GM12801 (cell line): ENCODE measurements around the gene KIAA1958.

ENCODE experiments used
- CTCF ChIP-seq: IDR thresholded peaks from one replicate; pipeline ENCODE4 v1.5.1; 2011; ENCODE audit warnings: control low read depth; ENCODE audit not compliant: insufficient read length; ENCODE audit errors: extremely low read depth

The KIAA1958 gene

GRCh38 chr9:112571624-112572355, 85.2 kb downstream of the KIAA1958 start:
- no peak for TF ChIP-seq CTCF

GRCh38 chr9:112572416-112572815, 85.8 kb downstream of the KIAA1958 start:
- TF ChIP-seq CTCF: no peak

- TF ChIP-seq CTCF: no peak
These were observed 87.4 kb downstream of the KIAA1958 start for GRCh38 chr9:112574008-112574407.

GRCh38 chr9:112575107-112575506, 88.5 kb downstream of the KIAA1958 start:
- TF ChIP-seq CTCF: no peak

- no peak for TF ChIP-seq CTCF
These were observed 95.0 kb downstream of the KIAA1958 start for GRCh38 chr9:112581469-112582176.

GRCh38 chr9:112582371-112583262, 96.0 kb downstream of the KIAA1958 start:
- TF ChIP-seq CTCF: no peak

- TF ChIP-seq CTCF: no peak
These were observed 100.0 kb downstream of the KIAA1958 start for GRCh38 chr9:112586599-112587155.
